Brain pericyte (primary cell): Measurements from ENCODE around the gene PRKACB.

Experiments used
- DNase-seq: peaks from one replicate; pipeline ENCODE4 v3.0.0-alpha.2; 2012; ENCODE audit warnings: low read depth, low spot score

PRKACB gene

GRCh38 chr1:84156210-84156621, 12.1 kb downstream of the PRKACB start:
- no peak for DNase-seq

- DNase-seq: no peak
These were observed 15.6 kb downstream of the PRKACB start for GRCh38 chr1:84159533-84160240.

- DNase-seq: no peak
These were observed 18.2 kb downstream of the PRKACB start for GRCh38 chr1:84162295-84162694.

- DNase-seq: no peak
These were observed 19.3 kb downstream of the PRKACB start for GRCh38 chr1:84163123-84163931.

GRCh38 chr1:84164161-84164560, 20.1 kb downstream of the PRKACB start:
- no peak for DNase-seq

- no peak for DNase-seq
These were observed 20.5 kb downstream of the PRKACB start for GRCh38 chr1:84164567-84165021.

- DNase-seq: no peak
These were observed 21.5 kb downstream of the PRKACB start for GRCh38 chr1:84165601-84166000.

GRCh38 chr1:84166797-84167196, 22.7 kb downstream of the PRKACB start:
- DNase-seq: no peak

GRCh38 chr1:84168783-84169182, 24.7 kb downstream of the PRKACB start:
- no peak for DNase-seq

GRCh38 chr1:84170171-84170570, 26.1 kb downstream of the PRKACB start:
- no peak for DNase-seq

- no peak for DNase-seq
These were observed 27.4 kb downstream of the PRKACB start for GRCh38 chr1:84171481-84171880.

GRCh38 chr1:84174051-84174556, 30.0 kb downstream of the PRKACB start:
- DNase-seq: no peak

GRCh38 chr1:84181350-84182005, 37.4 kb downstream of the PRKACB start:
- no peak for DNase-seq

GRCh38 chr1:84190455-84190854, 46.4 kb downstream of the PRKACB start:
- no peak for DNase-seq

GRCh38 chr1:84192681-84193080, 48.6 kb downstream of the PRKACB start:
- DNase-seq: no peak

- no peak for DNase-seq
These were observed 54.8 kb downstream of the PRKACB start for GRCh38 chr1:84198832-84199231.

- DNase-seq: no peak
These were observed 55.2 kb downstream of the PRKACB start for GRCh38 chr1:84199257-84199656.

GRCh38 chr1:84202126-84202525, 58.1 kb downstream of the PRKACB start:
- no peak for DNase-seq

GRCh38 chr1:84206375-84206774, 62.3 kb downstream of the PRKACB start:
- DNase-seq: no peak

GRCh38 chr1:84208935-84209334, 64.9 kb downstream of the PRKACB start:
- no peak for DNase-seq

- no peak for DNase-seq
These were observed 70.3 kb downstream of the PRKACB start for GRCh38 chr1:84214115-84214956.
